ENCODE results near the gene CD164L2.

- TF ChIP-seq CTCF (IDR thresholded peaks at IDR 0.05 in 4 of 5, conservative IDR thresholded peaks at IDR 0.05 in 1 of 5), result peak; percentile 32 to 65 (median 62)
- peak; percentile 27 to 53 for TF ChIP-seq POLR2A (IDR thresholded peaks at IDR 0.05)
These were observed 9.1 kb upstream of the CD164L2 start, which contains the start of gene GPR3 for GRCh38 chr1:27392096-27392777.

Measured in gastrocnemius medialis (tissue), 4 donors.